K562 (cell line): ENCODE measurements around the gene CNBD2. TPM values are rescaled to one million over a fixed set of nuclear protein-coding genes. Genes with fewer than 3 reads are reported as not detected.

Experiments
- CTCF ChIP-seq, 3 experiments: IDR thresholded peaks in 2 of 3; conservative IDR thresholded peaks in 1 of 3; 2 replicates each; pipeline ENCODE4 v1.5.1; 2011 to 2012; ENCODE audit warnings: low read length in 3 of 3, mild to moderate bottlenecking in 3 of 3, control low read depth in 2 of 3, improper control_type of control experiment in 1 of 3, inconsistent platforms in 1 of 3, low read depth in 1 of 3, mixed read lengths in 1 of 3, moderate library complexity in 1 of 3; ENCODE audit not compliant: insufficient read depth in 2 of 3
- DMBX1 ChIP-seq: fragments of 250-450 bp; sonication (Bioruptor Pico); IDR thresholded peaks from 2 replicates; pipeline ENCODE4 v1.8.0; 2022; ENCODE audit warnings: inconsistent platforms, mild to moderate bottlenecking, moderate library complexity, borderline replicate concordance
- GABPA ChIP-seq: fragments of 200-800 bp; sonication (Bioruptor generic); conservative IDR thresholded peaks from 2 replicates; pipeline ENCODE4 v1.6.1; 2016; ENCODE audit warnings: low read depth, missing genetic modification characterization, missing compliant biosample characterization
- MCM7 ChIP-seq, 2 experiments: fragments of 450-650 bp; IDR thresholded peaks; 2 replicates each; pipeline ENCODE4 v1.6.1; 2016 to 2018
- MEIS2 ChIP-seq: fragments of 450-650 bp; IDR thresholded peaks from 2 replicates; pipeline ENCODE4 v1.6.1; 2014; ENCODE audit warnings: mild to moderate bottlenecking; ENCODE audit not compliant: partially characterized antibody
- PKNOX1 ChIP-seq: fragments of 450-650 bp; IDR thresholded peaks from 2 replicates; pipeline ENCODE4 v1.6.1; 2016
- RB1 ChIP-seq: fragments of 450-650 bp; IDR thresholded peaks from 2 replicates; pipeline ENCODE4 v1.6.1; 2017; ENCODE audit warnings: low read depth, mild to moderate bottlenecking
- XRCC4 ChIP-seq: IDR thresholded peaks from one replicate; pipeline ENCODE4 v1.6.1; 2011; ENCODE audit not compliant: insufficient read depth, insufficient read length; ENCODE audit errors: extremely low read depth
- ZBTB11 ChIP-seq, 3 experiments: fragments of 200-800 bp in 1 of 3; fragments of 250-450 bp in 1 of 3; fragments of 450-650 bp in 1 of 3; sonication (Bioruptor Pico) in 1 of 3; sonication (Bioruptor generic) in 1 of 3; formaldehyde crosslinking in 1 of 3; IDR thresholded peaks; 2 replicates each; pipeline versions ENCODE4 v1.6.1 to v1.8.0; 2016 to 2022; ENCODE audit warnings: mild to moderate bottlenecking in 2 of 3, missing genetic modification characterization in 2 of 3, missing compliant biosample characterization in 1 of 3, moderate library complexity in 1 of 3
- ZBTB7A ChIP-seq: IDR thresholded peaks from 2 replicates; pipeline ENCODE4 v1.6.1; 2011; ENCODE audit warnings: low read depth, mild to moderate bottlenecking, low read length, moderate library complexity, borderline replicate concordance; ENCODE audit not compliant: control insufficient read depth
- ZKSCAN1 ChIP-seq: fragments of 150-350 bp; IDR thresholded peaks from 2 replicates; pipeline ENCODE4 v1.6.1; 2016; ENCODE audit warnings: low read depth, low read length
- ZNF507 ChIP-seq: conservative IDR thresholded peaks from 2 replicates; pipeline ENCODE4 v1.6.1; 2017; ENCODE audit warnings: missing genetic modification characterization, missing compliant biosample characterization
- ZNF511 ChIP-seq: sonication (generic); formaldehyde crosslinking; IDR thresholded peaks from 2 replicates; pipeline ENCODE4 v1.8.0; 2022; ENCODE audit warnings: mild to moderate bottlenecking, missing genetic modification reagents
- polyA plus RNA-seq, 8 experiments: library from polyadenylated mRNA; depleted of rRNA in 4 of 8; stranded (reverse) in 5 of 8; unstranded in 3 of 8; fragments of >200 nt; fragmentation: Nextera tagmentation in 2 of 8; fragmentation: Illumina TruSeq in 1 of 8; extraction: Ambion mirVana in 2 of 8; extraction: Trizol in 1 of 8; gene quantifications; 2 replicates each; pipeline versions ENCODE4 v1.2.1 to v1.2.3, GENCODE V29; 2011 to 2014; ENCODE audit warnings: inconsistent platforms in 1 of 8, missing spikeins in 1 of 8
- total RNA-seq, 7 experiments: library from RNA; depleted of rRNA in 6 of 7; stranded (reverse); fragments of >200 nt in 6 of 7; fragmentation: Illumina TruSeq in 2 of 7; extraction: Trizol in 2 of 7; gene quantifications; 2 replicates each; pipeline versions ENCODE4 v1.2.1 to v1.2.3, GENCODE V29; 2011 to 2021; ENCODE audit warnings: low replicate concordance in 1 of 7

The CNBD2 gene
- total and polyA plus RNA-seq, 9 of the 15 experiments (the other 6 are each of a cell fraction or from before 2014, with no cell fraction given), result 3.2 to 17.5 (median 5.3) TPM

GRCh38 chr20:36063916-36064657 lies 95.7 kb downstream of the CNBD2 start (continued):
- no peak for TF ChIP-seq CTCF (IDR thresholded peaks at IDR 0.05 in 2 of 3, conservative IDR thresholded peaks at IDR 0.05 in 1 of 3; ENCODE audit: insufficient read depth in 2 of 3, low read depth in 1 of 3, low read length in 3 of 3)
- TF ChIP-seq ZNF511, result no peak
- TF ChIP-seq MCM7 (IDR thresholded peaks at IDR 0.05), result no peak
- peak; percentile 45; the same call in 1 of the 2 replicates for TF ChIP-seq ZBTB7A
- no peak for TF ChIP-seq XRCC4
- TF ChIP-seq ZBTB11 (CRISPR knock-in tag; IDR thresholded peaks at IDR 0.05), result no peak
- no peak for TF ChIP-seq PKNOX1
- TF ChIP-seq MEIS2, result no peak
- TF ChIP-seq RB1, result peak; percentile 67
- no peak for TF ChIP-seq ZKSCAN1
- no peak for TF ChIP-seq DMBX1
- TF ChIP-seq GABPA (tag), result no peak
- no peak for TF ChIP-seq ZNF507 (tag)
- TF ChIP-seq, all 486 proteins: peak for 8
